ENCODE results near the gene GALK1.
A peak's percentile ranks its signal among the peaks of the same experiment; 100 is the strongest.

GALK1 gene

DNA sequence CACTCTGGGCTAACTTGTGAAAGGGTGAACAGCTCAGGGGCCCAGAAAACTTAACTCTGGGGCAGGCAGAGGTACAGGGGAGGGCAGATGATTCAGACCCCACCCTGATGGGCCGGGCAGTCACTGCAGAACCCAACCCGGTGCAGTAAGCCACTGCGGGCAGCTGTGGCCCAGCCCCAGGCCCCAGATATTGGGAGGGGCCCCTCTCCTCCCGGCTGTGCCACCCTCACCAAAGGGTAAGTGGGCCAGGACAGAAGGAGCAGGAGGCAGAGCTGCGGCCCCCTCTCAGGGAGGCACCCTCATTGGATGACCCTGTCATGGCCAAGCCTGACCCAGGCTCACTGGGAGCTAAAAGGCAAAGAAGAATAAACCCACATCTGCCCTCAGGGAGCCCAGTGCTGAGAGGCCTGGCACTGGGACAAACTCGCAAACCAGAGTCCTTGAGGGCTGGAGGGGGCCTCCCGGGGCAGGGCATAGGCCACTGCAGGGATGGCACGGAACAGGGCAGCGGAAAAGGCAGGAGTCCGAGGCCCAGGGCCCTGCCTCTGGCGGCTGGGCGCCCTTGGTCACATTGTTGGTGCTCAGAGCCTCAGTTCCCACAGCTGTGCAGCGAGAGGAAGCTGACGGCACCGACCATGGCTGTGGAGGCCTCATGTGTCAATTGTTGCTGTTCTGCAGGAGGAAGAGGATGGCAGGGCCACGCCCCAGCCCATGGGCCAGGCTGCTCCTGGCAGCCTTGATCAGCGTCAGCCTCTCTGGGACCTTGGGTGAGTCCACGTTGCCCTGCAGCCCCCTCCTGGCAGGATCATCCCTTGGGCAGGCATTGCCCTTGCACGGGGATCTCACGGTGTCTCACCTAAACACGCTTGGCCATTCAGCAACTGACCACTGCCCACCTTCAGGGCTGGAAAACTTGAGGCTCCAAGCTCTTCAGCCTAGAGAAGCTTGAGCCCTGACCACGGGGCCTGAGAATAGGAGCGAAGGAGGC lies 40.7 kb downstream of the GALK1 start:
- DNase-seq (ENCODE audit: low spot score), result no peak

DNA sequence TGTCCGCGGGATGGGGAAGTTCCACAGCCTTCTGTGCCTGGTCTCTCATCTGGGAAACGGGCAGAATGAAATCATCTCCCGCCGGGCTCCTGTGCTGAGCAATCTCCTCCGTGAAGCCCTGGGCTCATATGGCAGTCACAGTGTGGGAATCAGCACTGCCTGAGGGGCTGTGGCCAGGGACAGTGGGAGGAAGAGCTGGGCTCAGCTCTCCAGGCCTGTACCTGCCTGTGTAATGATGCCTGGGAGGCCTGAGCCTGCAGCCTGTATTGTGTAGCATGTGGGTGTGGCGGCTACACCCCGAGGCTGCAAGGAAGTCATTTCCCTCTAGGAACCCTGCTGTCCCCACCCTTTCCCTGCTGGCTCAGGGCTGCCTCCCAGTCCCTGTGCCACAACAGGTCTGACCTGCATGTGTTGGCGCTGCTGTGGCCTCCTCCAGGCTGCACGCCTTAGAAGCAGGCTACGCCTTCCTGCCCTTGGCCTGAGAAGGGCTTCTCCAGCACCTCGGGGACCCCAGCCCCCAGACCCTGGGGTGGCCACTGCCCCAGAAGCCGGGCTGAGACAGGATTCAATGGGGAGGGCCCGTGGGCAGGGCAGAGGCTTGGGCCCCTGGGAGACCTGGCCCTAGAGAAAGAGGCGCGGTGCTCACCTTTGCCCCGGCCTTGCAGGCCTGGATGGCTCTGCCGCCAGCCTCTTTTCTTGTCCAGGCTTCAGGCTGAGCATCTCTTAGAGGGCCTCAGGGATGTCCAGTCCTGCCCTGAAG lies 41.6 kb downstream of the GALK1 start:
- no peak for DNase-seq (ENCODE audit: low spot score)

DNA sequence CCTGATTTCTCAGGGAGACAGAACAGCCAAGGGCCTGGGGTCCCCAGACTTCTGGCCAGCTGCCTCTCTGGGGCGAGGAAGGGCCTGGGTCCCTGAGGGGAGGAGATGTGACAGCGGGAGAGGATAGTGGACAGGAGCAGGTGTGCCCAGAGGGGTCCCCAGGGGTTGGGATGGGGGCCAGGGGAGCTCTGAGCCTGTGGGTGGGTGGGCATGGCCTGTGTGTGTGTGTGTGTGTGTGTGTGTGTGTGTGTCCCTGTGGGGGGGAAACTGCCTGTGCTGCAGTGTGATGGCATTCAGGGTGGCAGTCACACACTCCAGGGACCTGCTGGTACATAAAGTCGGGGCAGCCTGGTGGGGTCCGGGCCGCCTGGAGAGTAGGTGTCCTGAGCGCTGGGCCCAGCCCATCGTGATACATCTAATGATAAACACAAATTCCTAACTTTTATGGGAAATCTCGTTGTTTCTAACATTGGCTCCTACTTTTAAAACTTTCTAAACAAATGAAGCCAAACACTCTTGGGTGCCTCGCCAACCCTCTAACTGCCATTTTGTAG lies 42.4 kb downstream of the GALK1 start:
- DNase-seq (ENCODE audit: low spot score), result no peak

DNA sequence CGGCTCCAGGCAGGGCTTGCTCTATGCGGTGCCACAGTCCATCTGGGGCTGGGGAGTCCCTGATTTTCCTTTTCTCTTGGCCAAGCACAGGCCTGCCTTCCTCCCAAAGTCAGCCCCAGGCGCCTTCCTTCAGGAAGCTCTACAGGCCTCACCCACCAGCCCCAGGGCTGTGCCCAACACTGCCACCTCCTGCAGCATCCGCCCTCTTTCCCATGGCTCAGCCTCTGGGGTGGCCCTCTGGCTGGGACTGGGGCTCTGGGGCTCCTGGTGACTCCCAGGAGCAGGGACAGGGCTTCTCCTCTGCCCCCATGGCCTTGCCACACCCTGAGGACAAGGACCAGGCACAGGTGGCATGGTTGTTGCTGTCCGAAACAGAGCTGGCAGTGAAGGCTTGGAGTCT lies 42.9 kb downstream of the GALK1 start:
- no peak for DNase-seq (ENCODE audit: low spot score)

DNA sequence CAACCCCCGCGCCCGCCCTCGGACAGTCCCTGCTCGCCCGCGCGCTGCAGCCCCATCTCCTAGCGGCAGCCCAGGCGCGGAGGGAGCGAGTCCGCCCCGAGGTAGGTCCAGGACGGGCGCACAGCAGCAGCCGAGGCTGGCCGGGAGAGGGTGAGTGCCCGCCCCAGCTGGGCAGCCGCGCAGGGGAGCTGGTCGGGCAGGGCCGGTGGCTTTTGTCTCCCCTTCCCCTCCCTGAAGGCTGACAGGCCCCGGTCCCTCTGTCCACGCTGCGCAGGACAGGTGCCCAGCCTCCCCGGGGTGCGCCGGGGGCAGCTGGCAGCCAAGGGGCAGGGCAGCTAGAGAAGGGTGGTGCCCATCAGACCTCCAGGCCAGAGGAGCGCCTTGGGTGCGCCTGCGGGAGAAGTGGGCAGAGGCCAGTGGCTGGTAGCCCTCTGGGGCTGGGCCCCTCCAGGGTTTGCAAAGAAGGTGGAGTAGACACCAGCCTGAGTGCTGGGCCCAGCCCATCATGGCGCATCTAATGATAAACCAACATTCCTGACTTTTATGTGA lies 43.5 kb downstream of the GALK1 start:
- DNase-seq (ENCODE audit: low spot score), result peak; percentile 49

DNA sequence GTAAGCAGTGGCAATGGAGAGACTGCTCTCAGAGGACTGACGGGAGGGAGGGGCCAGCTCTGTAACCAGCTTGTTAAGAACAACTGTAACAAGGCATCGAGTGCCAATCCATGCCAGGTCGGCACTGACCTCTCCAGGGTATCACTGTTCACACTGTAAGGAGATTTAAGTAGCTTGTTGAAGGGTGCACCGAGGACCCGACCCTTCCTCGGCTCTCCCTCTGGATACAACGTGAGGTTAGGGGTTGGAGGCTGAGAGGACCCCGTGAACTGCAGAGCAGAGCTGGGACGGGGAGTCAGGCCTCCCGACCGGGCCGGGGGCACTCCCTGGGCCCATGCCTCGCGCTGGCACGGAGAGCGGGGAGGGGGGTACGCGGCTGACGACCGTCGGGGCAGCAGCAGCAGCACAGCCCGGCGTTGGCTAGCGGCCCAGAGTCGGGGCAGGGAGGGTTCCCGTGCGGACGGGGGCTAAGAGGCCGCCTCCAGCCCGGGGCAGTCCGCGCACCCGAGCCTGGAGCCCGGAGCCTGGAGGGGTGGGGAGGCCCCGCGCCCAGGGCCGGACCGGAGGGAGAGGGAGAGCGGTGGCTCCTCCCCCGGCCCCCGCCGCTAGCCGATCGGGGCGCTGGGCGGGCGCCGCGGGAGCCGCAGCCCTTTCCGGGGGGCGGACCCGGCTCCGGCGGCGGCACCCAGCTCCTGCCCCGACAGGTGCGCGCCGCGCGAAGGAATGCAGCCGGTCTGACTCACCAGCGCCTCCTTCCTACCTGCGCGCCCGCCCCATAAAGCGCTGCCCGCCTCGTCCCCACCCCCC lies 44.1 kb downstream of the GALK1 start, which contains the start of gene ITGB4:
Gene ITGB4 (plus strand): TSS at position 804 of the 807 bp plus-strand sequence. CDS start 3,245 bp downstream, outside the sequence.
- DNase-seq (ENCODE audit: low spot score), result peak; percentile 52

DNA sequence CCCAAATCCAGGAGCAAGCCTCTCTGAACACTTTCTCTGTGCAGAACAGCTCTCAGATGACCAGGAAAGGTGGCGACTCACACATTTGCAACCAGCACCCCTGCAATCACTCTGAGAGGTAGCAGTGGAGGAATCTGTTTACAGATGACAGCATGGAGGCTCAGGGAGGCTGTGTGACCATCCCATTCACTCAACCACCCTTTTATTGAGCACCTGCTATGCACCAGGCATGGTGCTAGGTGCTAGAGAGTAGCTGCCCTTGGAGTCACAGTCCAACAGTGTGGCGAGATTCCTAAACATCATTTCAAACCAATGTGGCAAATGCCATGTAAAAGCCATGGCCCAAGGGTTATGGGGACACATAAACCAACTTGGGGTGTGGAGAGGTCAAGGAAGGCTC lies 45.3 kb downstream of the GALK1 start:
- DNase-seq (ENCODE audit: low spot score), result no peak

DNA sequence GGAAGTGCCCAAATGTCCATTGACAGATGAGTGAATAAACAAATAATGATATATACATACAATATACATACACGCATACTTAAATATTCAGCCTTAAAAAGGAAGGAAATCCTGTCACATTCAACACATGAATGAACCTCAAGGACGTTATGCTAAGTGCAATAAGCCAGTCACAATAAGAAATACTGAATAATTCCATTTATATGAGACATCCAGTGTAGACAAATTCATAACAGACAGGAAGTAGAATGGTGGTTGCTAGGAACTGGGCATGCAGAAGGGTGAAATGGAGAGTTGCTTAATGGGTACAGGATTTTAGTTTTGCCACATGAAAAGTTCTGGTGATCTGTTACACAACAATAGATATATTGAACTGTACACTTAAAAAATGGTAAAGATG lies 52.5 kb downstream of the GALK1 start:
- no peak for DNase-seq (ENCODE audit: low spot score)

All from AG20443 (cell line).